Measurements from ENCODE around the gene APLNR.

DNA sequence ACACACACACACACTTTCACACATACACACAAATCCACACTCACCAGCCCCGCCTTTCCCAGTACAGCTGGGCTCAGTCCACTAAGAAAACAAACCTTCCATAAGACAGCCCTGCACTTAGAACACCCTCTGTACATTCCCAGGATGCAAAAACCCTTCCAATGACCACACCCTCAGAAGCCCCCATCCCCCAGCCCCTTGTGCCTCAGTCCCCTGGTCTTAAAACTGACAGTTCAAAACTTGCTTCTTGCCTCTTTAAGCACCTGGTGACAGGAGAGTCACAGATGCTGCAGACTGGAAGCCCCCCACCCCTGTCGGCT, 23.0 kb downstream of the APLNR start:
- TF ChIP-seq, protein P1, sequence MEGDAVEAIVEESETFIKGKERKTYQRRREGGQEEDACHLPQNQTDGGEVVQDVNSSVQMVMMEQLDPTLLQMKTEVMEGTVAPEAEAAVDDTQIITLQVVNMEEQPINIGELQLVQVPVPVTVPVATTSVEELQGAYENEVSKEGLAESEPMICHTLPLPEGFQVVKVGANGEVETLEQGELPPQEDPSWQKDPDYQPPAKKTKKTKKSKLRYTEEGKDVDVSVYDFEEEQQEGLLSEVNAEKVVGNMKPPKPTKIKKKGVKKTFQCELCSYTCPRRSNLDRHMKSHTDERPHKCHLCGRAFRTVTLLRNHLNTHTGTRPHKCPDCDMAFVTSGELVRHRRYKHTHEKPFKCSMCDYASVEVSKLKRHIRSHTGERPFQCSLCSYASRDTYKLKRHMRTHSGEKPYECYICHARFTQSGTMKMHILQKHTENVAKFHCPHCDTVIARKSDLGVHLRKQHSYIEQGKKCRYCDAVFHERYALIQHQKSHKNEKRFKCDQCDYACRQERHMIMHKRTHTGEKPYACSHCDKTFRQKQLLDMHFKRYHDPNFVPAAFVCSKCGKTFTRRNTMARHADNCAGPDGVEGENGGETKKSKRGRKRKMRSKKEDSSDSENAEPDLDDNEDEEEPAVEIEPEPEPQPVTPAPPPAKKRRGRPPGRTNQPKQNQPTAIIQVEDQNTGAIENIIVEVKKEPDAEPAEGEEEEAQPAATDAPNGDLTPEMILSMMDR (IDR thresholded peaks at IDR 0.05; ENCODE audit: low read depth, low read length, missing input control), result no peak
- TF ChIP-seq, protein P2, sequence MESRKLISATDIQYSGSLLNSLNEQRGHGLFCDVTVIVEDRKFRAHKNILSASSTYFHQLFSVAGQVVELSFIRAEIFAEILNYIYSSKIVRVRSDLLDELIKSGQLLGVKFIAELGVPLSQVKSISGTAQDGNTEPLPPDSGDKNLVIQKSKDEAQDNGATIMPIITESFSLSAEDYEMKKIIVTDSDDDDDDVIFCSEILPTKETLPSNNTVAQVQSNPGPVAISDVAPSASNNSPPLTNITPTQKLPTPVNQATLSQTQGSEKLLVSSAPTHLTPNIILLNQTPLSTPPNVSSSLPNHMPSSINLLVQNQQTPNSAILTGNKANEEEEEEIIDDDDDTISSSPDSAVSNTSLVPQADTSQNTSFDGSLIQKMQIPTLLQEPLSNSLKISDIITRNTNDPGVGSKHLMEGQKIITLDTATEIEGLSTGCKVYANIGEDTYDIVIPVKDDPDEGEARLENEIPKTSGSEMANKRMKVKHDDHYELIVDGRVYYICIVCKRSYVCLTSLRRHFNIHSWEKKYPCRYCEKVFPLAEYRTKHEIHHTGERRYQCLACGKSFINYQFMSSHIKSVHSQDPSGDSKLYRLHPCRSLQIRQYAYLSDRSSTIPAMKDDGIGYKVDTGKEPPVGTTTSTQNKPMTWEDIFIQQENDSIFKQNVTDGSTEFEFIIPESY (IDR thresholded peaks at IDR 0.05), result no peak
- no peak for TF ChIP-seq RAD21 (IDR thresholded peaks at IDR 0.05)
- no peak for TF ChIP-seq SP1 (IDR thresholded peaks at IDR 0.05)
- no peak for TF ChIP-seq GABPA (IDR thresholded peaks at IDR 0.05 in 1 of 2, conservative IDR thresholded peaks at IDR 0.05 in 1 of 2)
- no peak for TF ChIP-seq JUND (IDR thresholded peaks at IDR 0.05)
- TF ChIP-seq, protein P3, sequence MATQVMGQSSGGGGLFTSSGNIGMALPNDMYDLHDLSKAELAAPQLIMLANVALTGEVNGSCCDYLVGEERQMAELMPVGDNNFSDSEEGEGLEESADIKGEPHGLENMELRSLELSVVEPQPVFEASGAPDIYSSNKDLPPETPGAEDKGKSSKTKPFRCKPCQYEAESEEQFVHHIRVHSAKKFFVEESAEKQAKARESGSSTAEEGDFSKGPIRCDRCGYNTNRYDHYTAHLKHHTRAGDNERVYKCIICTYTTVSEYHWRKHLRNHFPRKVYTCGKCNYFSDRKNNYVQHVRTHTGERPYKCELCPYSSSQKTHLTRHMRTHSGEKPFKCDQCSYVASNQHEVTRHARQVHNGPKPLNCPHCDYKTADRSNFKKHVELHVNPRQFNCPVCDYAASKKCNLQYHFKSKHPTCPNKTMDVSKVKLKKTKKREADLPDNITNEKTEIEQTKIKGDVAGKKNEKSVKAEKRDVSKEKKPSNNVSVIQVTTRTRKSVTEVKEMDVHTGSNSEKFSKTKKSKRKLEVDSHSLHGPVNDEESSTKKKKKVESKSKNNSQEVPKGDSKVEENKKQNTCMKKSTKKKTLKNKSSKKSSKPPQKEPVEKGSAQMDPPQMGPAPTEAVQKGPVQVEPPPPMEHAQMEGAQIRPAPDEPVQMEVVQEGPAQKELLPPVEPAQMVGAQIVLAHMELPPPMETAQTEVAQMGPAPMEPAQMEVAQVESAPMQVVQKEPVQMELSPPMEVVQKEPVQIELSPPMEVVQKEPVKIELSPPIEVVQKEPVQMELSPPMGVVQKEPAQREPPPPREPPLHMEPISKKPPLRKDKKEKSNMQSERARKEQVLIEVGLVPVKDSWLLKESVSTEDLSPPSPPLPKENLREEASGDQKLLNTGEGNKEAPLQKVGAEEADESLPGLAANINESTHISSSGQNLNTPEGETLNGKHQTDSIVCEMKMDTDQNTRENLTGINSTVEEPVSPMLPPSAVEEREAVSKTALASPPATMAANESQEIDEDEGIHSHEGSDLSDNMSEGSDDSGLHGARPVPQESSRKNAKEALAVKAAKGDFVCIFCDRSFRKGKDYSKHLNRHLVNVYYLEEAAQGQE (IDR thresholded peaks at IDR 0.05), result no peak
- TF ChIP-seq NR2F2 (IDR thresholded peaks at IDR 0.05), result no peak
- TF ChIP-seq, protein P4, sequence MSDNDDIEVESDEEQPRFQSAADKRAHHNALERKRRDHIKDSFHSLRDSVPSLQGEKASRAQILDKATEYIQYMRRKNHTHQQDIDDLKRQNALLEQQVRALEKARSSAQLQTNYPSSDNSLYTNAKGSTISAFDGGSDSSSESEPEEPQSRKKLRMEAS (IDR thresholded peaks at IDR 0.05), result no peak
- no peak for TF ChIP-seq YY1 (IDR thresholded peaks at IDR 0.05)
- TF ChIP-seq FOXA1 (IDR thresholded peaks at IDR 0.05), result no peak
- TF ChIP-seq TAF1 (conservative IDR thresholded peaks at IDR 0.05), result no peak
- no peak for TF ChIP-seq HNF4A (conservative IDR thresholded peaks at IDR 0.05)
- TF ChIP-seq, protein P5, sequence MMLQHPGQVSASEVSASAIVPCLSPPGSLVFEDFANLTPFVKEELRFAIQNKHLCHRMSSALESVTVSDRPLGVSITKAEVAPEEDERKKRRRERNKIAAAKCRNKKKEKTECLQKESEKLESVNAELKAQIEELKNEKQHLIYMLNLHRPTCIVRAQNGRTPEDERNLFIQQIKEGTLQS (IDR thresholded peaks at IDR 0.05), result no peak

Data from liver (tissue), 3 donors.